IPS DF 6.9 (cell line): ENCODE results near the gene FBXO34.
"Not testable (repeated sequence)": the region's sequence is repeated elsewhere in the genome, so short reads cannot be mapped to it uniquely, and the experiment has no call there.

Source experiments
- DNase-seq: peaks from one replicate; pipeline ENCODE4 v3.0.0-alpha.2; 2013; ENCODE audit warnings: low read depth, low spot score
- H3K27ac ChIP-seq: one replicate; pipeline ENCODE4 v1.5.1; 2013; ENCODE audit warnings: low read length, control low read depth
- H3K27me3 ChIP-seq: 2 replicates; pipeline ENCODE4 v1.6.1; 2013; ENCODE audit warnings: mild to moderate bottlenecking, low read length; ENCODE audit not compliant: control insufficient read depth, insufficient read depth
- H3K36me3 ChIP-seq: 2 replicates; pipeline ENCODE4 v1.6.1; 2013; ENCODE audit warnings: low read length; ENCODE audit not compliant: control insufficient read depth, insufficient read depth
- H3K4me1 ChIP-seq: 2 replicates; pipeline ENCODE4 v1.6.1; 2013; ENCODE audit warnings: low read length; ENCODE audit not compliant: control insufficient read depth, insufficient read depth
- H3K4me3 ChIP-seq: 2 replicates; pipeline ENCODE4 v1.5.1; 2013; ENCODE audit warnings: mild to moderate bottlenecking, low read length
- H3K9me3 ChIP-seq: 2 replicates; pipeline ENCODE4 v1.6.1; 2013; ENCODE audit warnings: low read length, inconsistent platforms; ENCODE audit not compliant: control insufficient read depth, insufficient read depth
- WGBS: extraction: QIAGEN DNeasy Blood & Tissue Kit; methylation state at CpG from one replicate; pipeline ENCODE4 v1.1.7; 2013; ENCODE audit warnings: mixed read lengths, missing lambda C conversion rate; ENCODE audit not compliant: insufficient read length, insufficient coverage; 5-methylcytosine and 5-hydroxymethylcytosine counted together

Gene FBXO34

GRCh38 chr14:55309154-55309553, 37.9 kb downstream of the FBXO34 start:
- no peak overlapping the region for H3K27ac ChIP-seq
- no peaks in the 10 kb centered on the region; the same call in 1 of the 2 replicates for H3K36me3 ChIP-seq
- no peaks in the 10 kb centered on the region for H3K27me3 ChIP-seq
- no CpG with 5 or more reads among the region's 2 CpGs for WGBS
- H3K4me1 ChIP-seq: no peaks in the 10 kb centered on the region
- H3K9me3 ChIP-seq: peaks cover 3% of the 10 kb centered on the region
- no peak overlapping the region for H3K4me3 ChIP-seq
- no peak for DNase-seq

- no peaks in the 10 kb centered on the region for H3K27me3 ChIP-seq
- no peak overlapping the region for H3K27ac ChIP-seq
- H3K36me3 ChIP-seq: no peaks in the 10 kb centered on the region; the same call in 1 of the 2 replicates
- H3K4me1 ChIP-seq: no peaks in the 10 kb centered on the region
- H3K4me3 ChIP-seq: no peak overlapping the region
- DNase-seq: no peak
- H3K9me3 ChIP-seq: peaks cover 3% of the 10 kb centered on the region
- no CpG with 5 or more reads among the region's 1 CpG for WGBS
Observed at GRCh38 chr14:55309761-55310365, 38.6 kb downstream of the FBXO34 start.

DNA sequence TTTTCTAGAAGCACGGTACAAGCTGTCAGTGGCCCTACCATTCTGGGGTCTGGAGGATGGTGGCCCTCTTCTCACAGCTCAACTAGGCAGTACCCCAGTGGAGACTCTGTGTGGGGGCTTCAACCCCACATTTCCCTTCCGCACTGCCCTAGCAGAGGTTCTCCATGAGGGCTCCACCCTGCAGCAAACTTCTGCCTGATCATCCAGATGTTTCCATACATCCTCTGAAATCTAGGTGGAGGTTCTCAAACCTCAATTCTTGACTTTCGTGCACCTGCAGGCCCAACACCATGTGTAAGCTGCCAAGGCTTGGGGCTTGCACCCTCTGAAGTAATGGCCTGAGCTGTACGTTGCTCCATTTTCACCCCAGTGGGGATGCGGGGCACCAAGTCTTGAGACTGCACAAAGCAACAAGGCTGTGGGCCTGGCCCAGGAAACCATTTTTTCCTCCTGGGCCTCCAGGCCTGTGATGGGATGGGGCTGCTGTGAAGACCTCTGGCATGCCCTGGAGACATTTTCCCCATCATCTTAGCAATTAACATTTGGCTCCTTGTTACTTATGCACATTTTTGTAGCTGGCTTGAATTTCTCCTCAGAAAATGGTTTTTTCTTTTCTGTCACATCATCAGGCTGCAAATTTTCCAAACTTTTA, 41.3 kb downstream of the FBXO34 start:
- H3K36me3 ChIP-seq, H3K27ac ChIP-seq, H3K9me3 ChIP-seq, H3K4me1 ChIP-seq, H3K4me3 ChIP-seq, H3K27me3 ChIP-seq, DNase-seq: not testable (repeated sequence)
- no CpG with 5 or more reads among the region's 5 CpGs for WGBS

DNA sequence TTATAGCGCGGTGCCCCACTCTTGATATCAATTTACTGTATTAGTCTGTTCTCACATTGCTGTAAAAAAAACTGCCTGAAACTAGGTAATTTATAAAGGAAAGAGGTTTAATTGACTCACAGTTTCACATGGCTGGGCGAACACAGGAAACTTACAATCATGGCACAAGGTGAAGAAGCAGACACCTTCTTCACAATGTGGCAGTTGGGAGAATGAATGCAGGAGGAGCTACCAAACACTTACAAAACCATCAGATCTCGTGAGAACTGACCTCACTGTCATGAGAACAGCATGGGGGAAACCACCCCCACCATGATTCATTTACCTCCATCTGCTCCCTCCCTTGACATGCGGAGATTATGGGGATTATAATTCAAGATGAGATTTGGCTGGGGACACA, 42.3 kb downstream of the FBXO34 start:
- WGBS: no CpG with 5 or more reads among the region's 5 CpGs
- no peak for DNase-seq
- peaks cover 3% of the 10 kb centered on the region for H3K9me3 ChIP-seq

GRCh38 chr14:55314449-55314848, 43.2 kb downstream of the FBXO34 start:
- no peaks in the 10 kb centered on the region for H3K27me3 ChIP-seq
- H3K4me3 ChIP-seq: no peak overlapping the region
- H3K36me3 ChIP-seq: no peaks in the 10 kb centered on the region; the same call in 1 of the 2 replicates
- no peaks in the 10 kb centered on the region for H3K4me1 ChIP-seq
- DNase-seq: no peak
- peaks cover 3% of the 10 kb centered on the region for H3K9me3 ChIP-seq
- H3K27ac ChIP-seq: no peak overlapping the region

More for the DNA sequence above, 42.3 kb downstream of the FBXO34 start:
- Histone ChIP-seq H3K4me1 (no peaks in the 10 kb centered on the region), H3K27me3 (no peaks in the 10 kb centered on the region), H3K27ac (no peak overlapping the region), H3K36me3 (no peaks in the 10 kb centered on the region; the same call in 1 of the 2 replicates), H3K4me3 (no peak overlapping the region)

DNA sequence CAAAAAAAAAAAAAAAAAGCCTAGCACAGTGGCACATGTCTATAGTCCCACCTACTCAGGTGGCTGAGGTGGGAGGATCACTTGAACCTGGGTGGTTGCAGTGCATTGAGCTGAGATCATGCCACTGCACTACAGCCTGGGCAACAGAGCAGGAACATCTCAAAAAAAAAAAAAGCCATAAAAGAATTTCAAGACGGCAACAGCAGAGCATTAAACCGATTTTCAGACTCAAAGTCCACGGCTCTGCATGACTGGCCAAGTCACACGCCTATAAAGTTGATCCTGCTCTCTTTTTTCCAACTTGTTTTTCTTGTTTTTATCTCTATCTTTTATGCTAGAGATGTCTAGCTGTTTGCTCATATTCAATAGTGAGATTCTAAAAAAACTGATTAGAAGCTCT, 45.3 kb downstream of the FBXO34 start:
- H3K27me3 ChIP-seq: no peaks in the 10 kb centered on the region
- no peak overlapping the region for H3K27ac ChIP-seq
- no peaks in the 10 kb centered on the region for H3K4me1 ChIP-seq
- WGBS: no CpG with 5 or more reads among the region's 4 CpGs
- no peak for DNase-seq
- peaks cover 3% of the 10 kb centered on the region for H3K9me3 ChIP-seq
- no peak overlapping the region for H3K4me3 ChIP-seq
- no peaks in the 10 kb centered on the region; the same call in 1 of the 2 replicates for H3K36me3 ChIP-seq

GRCh38 chr14:55317542-55318306, 46.5 kb downstream of the FBXO34 start:
- no peak overlapping the region for H3K4me3 ChIP-seq
- no peak for DNase-seq
- no peaks in the 10 kb centered on the region for H3K27me3 ChIP-seq
- no peaks in the 10 kb centered on the region; the same call in 1 of the 2 replicates for H3K9me3 ChIP-seq
- no peak overlapping the region for H3K27ac ChIP-seq
- no peaks in the 10 kb centered on the region for H3K4me1 ChIP-seq
- no CpG with 5 or more reads among the region's 3 CpGs for WGBS
- no peaks in the 10 kb centered on the region; the same call in 1 of the 2 replicates for H3K36me3 ChIP-seq

GRCh38 chr14:55318694-55319093, 47.5 kb downstream of the FBXO34 start:
- Histone ChIP-seq H3K36me3 (no peaks in the 10 kb centered on the region; the same call in 1 of the 2 replicates), H3K27ac (no peak overlapping the region), H3K27me3 (no peaks in the 10 kb centered on the region), H3K4me1 (no peaks in the 10 kb centered on the region), H3K9me3 (no peaks in the 10 kb centered on the region), H3K4me3 (no peak overlapping the region)
- WGBS: no CpG with 5 or more reads among the region's 1 CpG
- no peak for DNase-seq

DNA sequence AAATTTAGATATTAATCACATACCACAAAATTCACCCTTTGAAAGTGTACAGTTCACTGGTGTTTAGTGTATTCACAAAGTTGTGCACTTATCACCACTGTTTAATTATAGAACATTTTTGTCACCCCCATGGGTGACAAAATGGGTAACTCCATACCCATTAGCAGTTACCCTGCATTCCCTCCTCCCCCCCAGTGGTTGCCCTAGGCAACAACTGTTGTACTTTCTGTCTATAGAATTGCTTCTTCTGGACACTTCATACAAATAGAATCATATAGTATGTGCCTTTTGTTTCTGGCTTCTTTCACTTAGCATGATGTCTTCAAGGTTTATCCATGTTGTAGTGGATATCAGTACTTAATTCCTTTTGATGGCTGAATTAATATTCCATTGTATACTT, 52.7 kb downstream of the FBXO34 start:
- H3K4me3 ChIP-seq: no peak overlapping the region
- H3K4me1 ChIP-seq: peaks cover 2% of the 10 kb centered on the region; the same call in 1 of the 2 replicates
- no peaks in the 10 kb centered on the region for H3K27me3 ChIP-seq
- H3K27ac ChIP-seq: no peak overlapping the region
- DNase-seq: no peak
- no peaks in the 10 kb centered on the region; the same call in 1 of the 2 replicates for H3K36me3 ChIP-seq
- H3K9me3 ChIP-seq: no peaks in the 10 kb centered on the region

GRCh38 chr14:55324812-55325211, 53.6 kb downstream of the FBXO34 start:
- H3K27ac ChIP-seq: no peak overlapping the region
- peaks cover 2% of the 10 kb centered on the region; the same call in 1 of the 2 replicates for H3K4me1 ChIP-seq
- no peak for DNase-seq
- no peak overlapping the region for H3K4me3 ChIP-seq
- WGBS: no CpG with 5 or more reads among the region's 2 CpGs
- no peaks in the 10 kb centered on the region for H3K9me3 ChIP-seq
- no peaks in the 10 kb centered on the region for H3K27me3 ChIP-seq
- no peaks in the 10 kb centered on the region; the same call in 1 of the 2 replicates for H3K36me3 ChIP-seq
